Thyroid gland (tissue), 4 donors: Measurements from ENCODE around the gene GNGT1. TPM values are rescaled to one million over a fixed set of nuclear protein-coding genes. Genes with fewer than 3 reads are reported as not detected.

Experiments
- DNase-seq, 2 donors: peaks; one replicate each; pipeline ENCODE4 v3.0.0-alpha.2; 2019
- H3K27ac ChIP-seq, 3 donors: fragments of 200-600 bp; sonication (generic); 1 replicate in 2 of 3; 2 replicates in 1 of 3; pipeline ENCODE4 v1.5.1; 2016 to 2019; ENCODE audit warnings: mild to moderate bottlenecking in 1 of 3, moderate library complexity in 1 of 3
- H3K27me3 ChIP-seq: fragments of 200-600 bp; sonication (generic); one replicate; pipeline ENCODE4 v1.5.1; 2019
- H3K36me3 ChIP-seq, 2 donors: fragments of 200-600 bp; sonication (generic); one replicate each; pipeline ENCODE4 v1.5.1; 2016 to 2019
- H3K4me1 ChIP-seq, 2 donors: fragments of 200-600 bp; sonication (generic); one replicate each; pipeline ENCODE4 v1.5.1; 2017 to 2019
- H3K4me3 ChIP-seq, 3 donors: fragments of 200-600 bp; sonication (generic); replicated peaks in 1 of 3; 1 replicate in 2 of 3; 2 replicates in 1 of 3; pipeline ENCODE4 v1.5.1; 2016; ENCODE audit warnings: mild to moderate bottlenecking in 1 of 3
- H3K9me3 ChIP-seq: fragments of 200-600 bp; sonication (generic); one replicate; pipeline ENCODE4 v1.5.1; 2017
- POLR2A ChIP-seq, 2 donors: fragments of 450-650 bp; IDR thresholded peaks; one replicate each; pipeline ENCODE4 v1.6.1; 2017; ENCODE audit warnings: antibody characterized with exemption in 2 of 2, mild to moderate bottlenecking in 2 of 2, moderate library complexity in 1 of 2
- WGBS, 2 donors: methylation state at CpG; one replicate each; pipeline ENCODE4 v1.1.5; 2017; 5-methylcytosine and 5-hydroxymethylcytosine counted together
- intact Hi-C: fragments of 100-400 bp; cut with DNase I; formaldehyde crosslinking; loops from one replicate; pipeline ENCODE4 v1.15.1; 2023
- total RNA-seq, 4 donors: library from RNA; depleted of rRNA; stranded (reverse); fragments of >200 nt; gene quantifications; one replicate each; pipeline ENCODE4 v1.2.3, GENCODE V29; 2016
- TF ChIP-seq, protein P1 (sequence below), 6 experiments: fragments of 200-600 bp in 3 of 6; fragments of 450-650 bp in 3 of 6; sonication (generic) in 3 of 6; IDR thresholded peaks; one replicate each; pipeline ENCODE4 v1.5.1; 2016 to 2019; ENCODE audit warnings: antibody characterized with exemption in 6 of 6, mild to moderate bottlenecking in 2 of 6, inconsistent platforms in 1 of 6, moderate library complexity in 1 of 6

GNGT1 gene
- total RNA-seq, 4 donors from 2014 or later = not detected

GRCh38 chr7:93866886-93867285 is 39.5 kb upstream of the GNGT1 start:
- no peak for DNase-seq
- no peak overlapping the region for H3K27ac ChIP-seq
- intact Hi-C loops = no loop called here
- no peaks in the 10 kb centered on the region for H3K27me3 ChIP-seq
- no peak overlapping the region for H3K4me3 ChIP-seq
- TF ChIP-seq, protein P1, sequence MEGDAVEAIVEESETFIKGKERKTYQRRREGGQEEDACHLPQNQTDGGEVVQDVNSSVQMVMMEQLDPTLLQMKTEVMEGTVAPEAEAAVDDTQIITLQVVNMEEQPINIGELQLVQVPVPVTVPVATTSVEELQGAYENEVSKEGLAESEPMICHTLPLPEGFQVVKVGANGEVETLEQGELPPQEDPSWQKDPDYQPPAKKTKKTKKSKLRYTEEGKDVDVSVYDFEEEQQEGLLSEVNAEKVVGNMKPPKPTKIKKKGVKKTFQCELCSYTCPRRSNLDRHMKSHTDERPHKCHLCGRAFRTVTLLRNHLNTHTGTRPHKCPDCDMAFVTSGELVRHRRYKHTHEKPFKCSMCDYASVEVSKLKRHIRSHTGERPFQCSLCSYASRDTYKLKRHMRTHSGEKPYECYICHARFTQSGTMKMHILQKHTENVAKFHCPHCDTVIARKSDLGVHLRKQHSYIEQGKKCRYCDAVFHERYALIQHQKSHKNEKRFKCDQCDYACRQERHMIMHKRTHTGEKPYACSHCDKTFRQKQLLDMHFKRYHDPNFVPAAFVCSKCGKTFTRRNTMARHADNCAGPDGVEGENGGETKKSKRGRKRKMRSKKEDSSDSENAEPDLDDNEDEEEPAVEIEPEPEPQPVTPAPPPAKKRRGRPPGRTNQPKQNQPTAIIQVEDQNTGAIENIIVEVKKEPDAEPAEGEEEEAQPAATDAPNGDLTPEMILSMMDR (IDR thresholded peaks at IDR 0.05) = no peak
- TF ChIP-seq POLR2A (IDR thresholded peaks at IDR 0.05) = no peak
- WGBS, 2 donors = 91 to 92% methylated on average over 3 of the region's 3 CpGs
- H3K36me3 ChIP-seq = no peaks in the 10 kb centered on the region
- H3K4me1 ChIP-seq = no peaks in the 10 kb centered on the region
- no peaks in the 10 kb centered on the region for H3K9me3 ChIP-seq

DNA sequence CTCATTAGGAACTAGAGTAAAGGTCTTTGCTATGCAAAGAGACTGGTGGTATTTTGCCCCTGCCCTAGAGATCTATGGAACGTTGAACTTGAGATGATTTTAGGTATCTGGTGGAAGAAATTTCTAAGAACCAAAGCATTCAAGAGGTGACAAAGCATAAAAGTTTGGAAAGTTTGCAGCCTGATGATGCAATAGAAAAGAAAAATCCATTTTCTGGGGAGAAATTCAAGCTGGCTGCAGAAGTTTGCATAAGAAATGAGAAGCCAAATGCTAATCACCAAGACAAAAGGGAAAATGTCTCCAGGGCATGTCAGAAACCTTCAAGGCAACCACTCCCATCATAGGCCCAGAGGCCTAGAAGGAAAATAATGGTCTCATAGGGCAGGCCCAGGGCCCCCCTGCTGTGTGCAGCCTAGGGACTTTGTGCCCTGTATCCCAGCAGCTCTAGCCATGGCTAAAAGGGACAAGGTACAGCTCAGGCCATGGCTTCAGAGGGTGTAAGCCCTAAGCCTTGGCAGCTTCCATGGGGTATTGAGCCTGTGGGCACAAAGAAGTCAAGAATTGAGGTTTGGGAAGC is 32.3 kb upstream of the GNGT1 start:
- no peaks in the 10 kb centered on the region for H3K27me3 ChIP-seq
- no peaks in the 10 kb centered on the region for H3K36me3 ChIP-seq
- DNase-seq = no peak
- no peaks in the 10 kb centered on the region for H3K4me1 ChIP-seq
- no peak overlapping the region for H3K27ac ChIP-seq
- whole genome bisulfite sequencing, 2 donors = 78 to 85% methylated on average over 1 of the region's 1 CpG
- intact Hi-C loops = no loop called here
- no peak overlapping the region for H3K4me3 ChIP-seq
- TF ChIP-seq, protein P1 (IDR thresholded peaks at IDR 0.05) = no peak
- no peak for TF ChIP-seq POLR2A (IDR thresholded peaks at IDR 0.05)
- no peaks in the 10 kb centered on the region for H3K9me3 ChIP-seq

DNA sequence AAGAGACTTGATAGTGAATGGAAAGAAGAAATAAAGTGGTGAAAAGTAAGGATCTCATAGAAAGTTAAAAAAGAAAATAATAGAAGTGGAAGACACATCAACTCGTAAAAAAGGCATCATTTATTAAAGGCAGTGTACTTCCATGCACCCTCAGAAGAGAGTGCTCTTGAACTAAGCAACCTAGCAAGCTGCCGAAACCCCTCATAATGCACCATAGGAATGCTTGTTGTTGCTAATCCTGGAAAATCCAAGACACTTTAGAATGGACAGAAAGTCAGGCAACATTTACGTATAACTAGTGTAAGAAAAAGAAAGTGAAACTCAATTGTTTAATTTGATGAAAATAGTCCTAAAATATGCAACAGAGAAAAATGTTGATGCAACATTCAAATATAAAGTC is 28.6 kb upstream of the GNGT1 start:
- DNase-seq = no peak
- Histone ChIP-seq H3K27me3 (no peaks in the 10 kb centered on the region), H3K4me1 (no peaks in the 10 kb centered on the region), H3K27ac (no peak overlapping the region), H3K36me3 (no peaks in the 10 kb centered on the region), H3K4me3 (no peak overlapping the region), H3K9me3 (no peaks in the 10 kb centered on the region)
- TF ChIP-seq, protein P1 (IDR thresholded peaks at IDR 0.05) = no peak
- TF ChIP-seq POLR2A (IDR thresholded peaks at IDR 0.05) = no peak
- intact Hi-C loops = no loop called here
- 82 to 89% methylated on average over 3 of the region's 3 CpGs for WGBS, 2 donors

GRCh38 chr7:93879356-93879755 is 27.0 kb upstream of the GNGT1 start:
- TF ChIP-seq POLR2A (IDR thresholded peaks at IDR 0.05) = no peak
- TF ChIP-seq, protein P1 (IDR thresholded peaks at IDR 0.05) = no peak
- Histone ChIP-seq H3K36me3 (no peaks in the 10 kb centered on the region), H3K4me3 (no peak overlapping the region), H3K27me3 (no peaks in the 10 kb centered on the region), H3K27ac (no peak overlapping the region), H3K4me1 (no peaks in the 10 kb centered on the region), H3K9me3 (no peaks in the 10 kb centered on the region)
- DNase-seq = no peak
- intact Hi-C loops = no loop called here

- no peaks in the 10 kb centered on the region for H3K9me3 ChIP-seq
- H3K4me3 ChIP-seq = no peak overlapping the region
- no peak for TF ChIP-seq POLR2A (IDR thresholded peaks at IDR 0.05)
- TF ChIP-seq, protein P1 (IDR thresholded peaks at IDR 0.05) = no peak
- no peaks in the 10 kb centered on the region for H3K27me3 ChIP-seq
- H3K36me3 ChIP-seq = no peaks in the 10 kb centered on the region
- intact Hi-C loops = no loop called here
- H3K27ac ChIP-seq = no peak overlapping the region
- DNase-seq = no peak
- H3K4me1 ChIP-seq = no peaks in the 10 kb centered on the region
These were observed 23.9 kb upstream of the GNGT1 start for GRCh38 chr7:93882468-93882867.
